Hepatocyte (in vitro differentiated cells): ENCODE measurements around the gene PRDM16. TPM values are rescaled to one million over a fixed set of nuclear protein-coding genes. Genes with fewer than 3 reads are reported as not detected.
A peak's percentile ranks its signal among the peaks of the same experiment; 100 is the strongest.

Source experiments
- DNase-seq: peaks from one replicate; pipeline ENCODE4 v3.0.0-alpha.2; 2016; ENCODE audit warnings: low spot score
- H2AFZ ChIP-seq: fragments of 200-600 bp; sonication (generic); 2 replicates; pipeline ENCODE4 v1.6.0; 2016; ENCODE audit warnings: antibody characterized with exemption, mild to moderate bottlenecking
- H3K27ac ChIP-seq: fragments of 200-600 bp; sonication (generic); 2 replicates; pipeline ENCODE4 v1.5.1; 2016; ENCODE audit warnings: mild to moderate bottlenecking
- H3K27me3 ChIP-seq: fragments of 200-600 bp; sonication (generic); 2 replicates; pipeline ENCODE4 v1.6.1; 2016
- H3K36me3 ChIP-seq: fragments of 200-600 bp; sonication (generic); replicated peaks from 2 replicates; pipeline ENCODE4 v1.5.1; 2016; ENCODE audit warnings: low read depth; ENCODE audit not compliant: insufficient read depth
- H3K4me1 ChIP-seq: fragments of 200-600 bp; sonication (generic); 2 replicates; pipeline ENCODE4 v1.5.1; 2016; ENCODE audit warnings: mild to moderate bottlenecking, moderate library complexity; ENCODE audit not compliant: insufficient read depth
- H3K4me2 ChIP-seq: fragments of 200-600 bp; sonication (generic); 2 replicates; pipeline ENCODE4 v1.6.0; 2016
- H3K4me3 ChIP-seq: fragments of 200-600 bp; sonication (generic); 2 replicates; pipeline ENCODE4 v1.5.1; 2016; ENCODE audit warnings: mild to moderate bottlenecking
- H3K79me2 ChIP-seq: fragments of 200-600 bp; sonication (generic); 2 replicates; pipeline ENCODE4 v1.6.0; 2017; ENCODE audit warnings: mild to moderate bottlenecking
- H3K9me2 ChIP-seq: fragments of 200-600 bp; sonication (generic); replicated peaks from 2 replicates; pipeline ENCODE4 v1.6.0; 2017; ENCODE audit warnings: mild to moderate bottlenecking; ENCODE audit not compliant: insufficient read depth
- H3K9me3 ChIP-seq: fragments of 200-600 bp; sonication (generic); 2 replicates; pipeline ENCODE4 v1.5.1; 2016; ENCODE audit warnings: low read depth, mild to moderate bottlenecking
- H4K20me1 ChIP-seq: fragments of 200-600 bp; sonication (generic); 2 replicates; pipeline ENCODE4 v1.6.0; 2016; ENCODE audit warnings: mild to moderate bottlenecking; ENCODE audit not compliant: insufficient read depth, poor library complexity, severe bottlenecking
- EZH2 ChIP-seq: fragments of 200-600 bp; sonication (generic); IDR thresholded peaks from 2 replicates; pipeline ENCODE4 v1.6.1; 2016; ENCODE audit warnings: antibody characterized with exemption, mild to moderate bottlenecking, borderline replicate concordance
- EZH2phosphoT487 ChIP-seq: fragments of 200-600 bp; sonication (generic); IDR thresholded peaks from one replicate; pipeline ENCODE4 v1.6.1; 2018; ENCODE audit warnings: antibody characterized with exemption, mild to moderate bottlenecking, low read depth, moderate library complexity; ENCODE audit not compliant: unreplicated experiment, severe bottlenecking
- WGBS: methylation state at CpG from one replicate; pipeline ENCODE4 v1.1.6; 2016; ENCODE audit warnings: low lambda C conversion rate; ENCODE audit errors: missing lambda C conversion rate; 5-methylcytosine and 5-hydroxymethylcytosine counted together
- polyA plus RNA-seq: library from polyadenylated mRNA; unstranded; fragments of >200 nt; fragmentation: Nextera tagmentation; extraction: Ambion mirVana; gene quantifications from 2 replicates; pipeline ENCODE4 v1.2.1, GENCODE V29; 2016
- total RNA-seq: library from RNA; depleted of rRNA; stranded (reverse); fragments of >200 nt; gene quantifications from 2 replicates; pipeline ENCODE4 v1.2.3, GENCODE V29; 2014
- TF ChIP-seq, protein P1 (sequence below): fragments of 200-600 bp; sonication (generic); IDR thresholded peaks from 2 replicates; pipeline ENCODE4 v1.5.1; 2016; ENCODE audit warnings: antibody characterized with exemption, mild to moderate bottlenecking; ENCODE audit not compliant: poor library complexity

The PRDM16 gene
- total and polyA plus RNA-seq, 2 experiments from 2014 or later = 8.1 to 9.9 TPM

DNA sequence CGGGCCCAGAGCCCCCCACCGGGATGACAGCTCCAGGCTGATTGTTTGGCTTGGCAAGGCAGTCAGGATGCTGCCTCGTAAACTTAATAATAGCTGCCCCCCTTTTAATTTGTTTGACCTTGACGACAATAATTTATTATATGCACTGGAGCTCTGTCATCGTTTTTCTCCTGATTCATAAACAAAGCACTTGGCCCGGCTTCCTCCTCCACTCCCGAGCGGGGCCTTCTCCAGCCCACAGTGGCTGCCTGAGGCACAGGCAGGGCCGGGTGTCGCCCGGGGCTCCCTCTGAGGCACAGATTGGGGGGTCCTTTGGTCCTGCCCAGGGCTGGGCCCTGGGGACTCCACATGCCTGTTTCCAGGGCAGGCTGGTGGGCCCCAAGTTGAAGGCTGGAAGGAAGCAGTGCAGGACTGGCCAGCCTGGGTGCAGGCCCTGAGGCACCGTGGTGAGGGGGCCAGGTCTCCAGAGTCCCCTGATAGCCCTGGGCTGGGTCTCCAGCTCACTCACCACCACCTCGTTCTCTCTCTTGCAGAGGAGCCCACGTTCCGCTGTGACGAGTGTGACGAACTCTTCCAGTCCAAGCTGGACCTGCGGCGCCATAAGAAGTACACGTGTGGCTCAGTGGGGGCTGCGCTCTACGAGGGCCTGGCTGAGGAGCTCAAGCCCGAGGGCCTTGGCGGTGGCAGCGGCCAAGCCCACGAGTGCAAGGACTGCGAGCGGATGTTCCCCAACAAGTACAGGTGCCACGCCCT is 333.4 kb downstream of the PRDM16 start:
- H3K9me3 ChIP-seq = no peaks in the 10 kb centered on the region
- H4K20me1 ChIP-seq = no peaks in the 10 kb centered on the region
- H3K4me3 ChIP-seq = no peak overlapping the region
- WGBS = 78% methylated on average over 28 of the region's 29 CpGs
- H3K36me3 ChIP-seq = no peaks in the 10 kb centered on the region
- H3K79me2 ChIP-seq = no peaks in the 10 kb centered on the region
- no peaks in the 10 kb centered on the region for H3K9me2 ChIP-seq
- peak overlapping the region; percentile 41 for H3K4me2 ChIP-seq
- no peak for DNase-seq
- H3K27me3 ChIP-seq = no peaks in the 10 kb centered on the region
- H2AFZ ChIP-seq = no peak overlapping the region
- TF ChIP-seq EZH2 = no peak
- TF ChIP-seq, protein P1, sequence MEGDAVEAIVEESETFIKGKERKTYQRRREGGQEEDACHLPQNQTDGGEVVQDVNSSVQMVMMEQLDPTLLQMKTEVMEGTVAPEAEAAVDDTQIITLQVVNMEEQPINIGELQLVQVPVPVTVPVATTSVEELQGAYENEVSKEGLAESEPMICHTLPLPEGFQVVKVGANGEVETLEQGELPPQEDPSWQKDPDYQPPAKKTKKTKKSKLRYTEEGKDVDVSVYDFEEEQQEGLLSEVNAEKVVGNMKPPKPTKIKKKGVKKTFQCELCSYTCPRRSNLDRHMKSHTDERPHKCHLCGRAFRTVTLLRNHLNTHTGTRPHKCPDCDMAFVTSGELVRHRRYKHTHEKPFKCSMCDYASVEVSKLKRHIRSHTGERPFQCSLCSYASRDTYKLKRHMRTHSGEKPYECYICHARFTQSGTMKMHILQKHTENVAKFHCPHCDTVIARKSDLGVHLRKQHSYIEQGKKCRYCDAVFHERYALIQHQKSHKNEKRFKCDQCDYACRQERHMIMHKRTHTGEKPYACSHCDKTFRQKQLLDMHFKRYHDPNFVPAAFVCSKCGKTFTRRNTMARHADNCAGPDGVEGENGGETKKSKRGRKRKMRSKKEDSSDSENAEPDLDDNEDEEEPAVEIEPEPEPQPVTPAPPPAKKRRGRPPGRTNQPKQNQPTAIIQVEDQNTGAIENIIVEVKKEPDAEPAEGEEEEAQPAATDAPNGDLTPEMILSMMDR = no peak
- TF ChIP-seq EZH2phosphoT487 = no peak
- no peak overlapping the region for H3K27ac ChIP-seq
- H3K4me1 ChIP-seq = peaks cover 18% of the 10 kb centered on the region

GRCh38 chr1:3403011-3403345 is 334.0 kb downstream of the PRDM16 start:
- Histone ChIP-seq H3K9me3 (no peaks in the 10 kb centered on the region), H4K20me1 (no peaks in the 10 kb centered on the region), H3K36me3 (no peaks in the 10 kb centered on the region), H3K27ac (no peak overlapping the region), H3K27me3 (no peaks in the 10 kb centered on the region), H3K79me2 (no peaks in the 10 kb centered on the region), H3K4me3 (no peak overlapping the region), H3K4me1 (peaks cover 18% of the 10 kb centered on the region), H3K9me2 (no peaks in the 10 kb centered on the region), H2AFZ (no peak overlapping the region), H3K4me2 (no peak overlapping the region)
- TF ChIP-seq EZH2phosphoT487 = no peak
- TF ChIP-seq, protein P1 = no peak
- TF ChIP-seq EZH2 = no peak
- 75% methylated on average over 8 of the region's 12 CpGs for WGBS
- no peak for DNase-seq

GRCh38 chr1:3403388-3404231 is 334.6 kb downstream of the PRDM16 start:
- H2AFZ ChIP-seq = no peak overlapping the region
- H3K27me3 ChIP-seq = no peaks in the 10 kb centered on the region
- no peaks in the 10 kb centered on the region for H3K79me2 ChIP-seq
- DNase-seq = no peak
- H4K20me1 ChIP-seq = no peaks in the 10 kb centered on the region
- TF ChIP-seq, protein P1 = peak; percentile 40
- TF ChIP-seq EZH2 = no peak
- no peaks in the 10 kb centered on the region for H3K9me2 ChIP-seq
- H3K27ac ChIP-seq = no peak overlapping the region
- no peaks in the 10 kb centered on the region for H3K36me3 ChIP-seq
- H3K4me1 ChIP-seq = peaks cover 18% of the 10 kb centered on the region
- no peaks in the 10 kb centered on the region for H3K9me3 ChIP-seq
- WGBS = 47% methylated on average over 30 of the region's 30 CpGs
- H3K4me2 ChIP-seq = no peak overlapping the region
- no peak overlapping the region for H3K4me3 ChIP-seq
